ENCODE results near the gene PDGFC.

- TF ChIP-seq CTCF (conservative IDR thresholded peaks at IDR 0.05) (no peak), EZH2 (IDR thresholded peaks at IDR 0.05; ENCODE audit: low read depth) (no peak)
Measured at GRCh38 chr4:156838761-156839160, 132.8 kb downstream of the PDGFC start.

Data from PC-9 (cell line).